GM03348 (cell line): ENCODE data around the gene DSCAM.
"Not testable (repeated sequence)": the region's sequence is repeated elsewhere in the genome, so short reads cannot be mapped to it uniquely, and the experiment has no call there.

ENCODE experiments used
- DNase-seq: peaks from one replicate; pipeline ENCODE4 v3.0.0; 2012; ENCODE audit warnings: low spot score

Gene DSCAM

DNA sequence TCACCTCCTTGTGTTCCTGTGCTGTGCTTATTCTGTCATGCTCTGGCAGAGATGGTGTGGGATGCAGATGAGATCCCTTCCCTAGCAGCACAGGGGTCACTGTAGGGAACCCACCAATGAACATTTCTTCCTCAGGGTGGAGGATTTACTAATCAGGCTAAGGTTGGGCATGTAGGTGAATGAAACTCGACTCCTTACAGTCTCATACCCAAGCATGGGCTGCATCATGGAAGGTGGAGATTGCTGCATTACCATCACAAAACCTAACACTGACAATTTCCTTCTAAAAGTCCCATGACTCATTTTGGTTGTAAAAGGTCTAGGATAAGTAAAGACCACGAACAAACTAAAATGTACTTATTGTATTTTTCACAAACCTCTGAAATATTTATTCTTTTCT, 399.9 kb downstream of the DSCAM start:
- no peak for DNase-seq

DNA sequence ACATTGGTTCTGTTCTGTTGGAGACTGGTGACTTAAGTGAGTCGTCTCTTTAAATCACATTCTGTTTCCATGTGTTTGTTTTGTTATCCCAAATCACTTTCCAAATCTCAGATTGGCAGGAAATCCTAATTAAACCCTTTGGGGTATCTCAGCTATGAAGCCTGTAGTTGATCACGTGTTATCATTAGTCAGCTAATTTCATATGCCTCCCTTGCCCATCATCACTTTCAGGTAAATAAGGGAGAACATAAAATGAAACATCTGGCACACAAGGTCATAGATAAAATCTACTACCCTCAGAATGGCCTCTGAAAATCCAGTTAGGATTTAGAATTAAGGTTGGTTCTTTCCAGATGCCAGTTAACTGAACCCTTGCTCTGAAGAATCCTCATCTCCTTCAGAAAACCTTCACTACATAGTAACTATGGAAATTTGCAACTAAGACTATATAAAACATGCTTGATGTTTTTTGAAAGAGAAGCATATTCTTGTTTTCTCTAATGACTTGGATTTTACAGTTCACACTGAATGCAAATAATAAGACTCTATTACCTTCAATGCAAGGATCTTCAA, 401.5 kb downstream of the DSCAM start:
- DNase-seq: no peak

DNA sequence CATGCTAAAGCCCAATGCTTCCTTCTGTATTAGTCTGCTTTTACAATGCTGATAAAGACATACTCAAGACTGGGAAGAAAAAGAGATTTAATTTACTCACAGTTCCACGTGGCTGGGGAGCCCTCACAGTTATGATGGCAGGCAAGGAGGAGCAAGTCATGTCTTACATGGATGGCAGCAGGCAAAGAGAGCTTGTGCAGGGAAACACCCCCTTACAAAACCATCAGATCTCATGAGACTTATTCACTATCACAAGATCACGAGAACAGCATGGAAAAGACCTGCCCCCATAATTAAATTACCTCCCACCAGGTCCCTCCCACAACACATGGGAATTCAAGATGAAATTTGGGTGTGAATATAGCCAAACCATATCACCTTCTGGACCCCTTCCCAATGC, 407.4 kb downstream of the DSCAM start:
- DNase-seq: not testable (repeated sequence)

DNA sequence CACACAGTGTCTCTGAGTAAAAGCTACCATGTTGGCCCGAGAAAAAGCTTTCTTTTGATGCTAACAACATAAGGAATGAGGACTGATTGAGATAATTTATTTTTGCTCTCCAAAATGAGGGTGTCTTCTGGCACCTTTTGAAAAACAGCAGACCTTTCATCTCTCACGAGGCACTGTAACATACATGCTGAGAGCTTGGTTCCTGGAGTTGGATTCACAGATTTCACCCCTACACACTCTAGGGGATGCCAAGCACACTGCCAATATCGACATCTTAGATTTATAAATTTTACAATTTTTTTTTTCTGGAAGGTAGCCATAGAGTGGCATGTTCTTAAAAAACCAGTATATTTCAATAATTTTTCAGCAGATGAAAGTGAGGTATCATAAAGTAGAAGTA, 408.3 kb downstream of the DSCAM start:
- no peak for DNase-seq

DNA sequence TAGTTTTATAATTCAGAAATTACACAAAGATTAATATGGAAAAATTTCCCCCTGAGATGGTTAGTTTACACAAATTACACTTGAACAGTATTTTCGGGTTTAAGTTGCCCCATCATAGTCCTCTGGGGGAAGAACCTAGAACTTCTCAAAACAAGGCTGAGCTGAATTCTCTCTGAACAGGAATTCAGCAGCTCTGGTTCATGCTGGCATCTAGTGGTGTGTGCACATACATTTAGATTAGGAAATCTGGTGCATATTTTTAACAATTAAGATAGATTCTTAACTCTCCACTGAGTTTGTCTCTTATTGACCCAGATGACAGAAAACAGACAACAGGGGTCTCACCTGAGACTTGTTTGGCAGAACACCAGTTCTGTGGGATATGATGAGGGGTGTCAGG, 410.7 kb downstream of the DSCAM start:
- DNase-seq: no peak

DNA sequence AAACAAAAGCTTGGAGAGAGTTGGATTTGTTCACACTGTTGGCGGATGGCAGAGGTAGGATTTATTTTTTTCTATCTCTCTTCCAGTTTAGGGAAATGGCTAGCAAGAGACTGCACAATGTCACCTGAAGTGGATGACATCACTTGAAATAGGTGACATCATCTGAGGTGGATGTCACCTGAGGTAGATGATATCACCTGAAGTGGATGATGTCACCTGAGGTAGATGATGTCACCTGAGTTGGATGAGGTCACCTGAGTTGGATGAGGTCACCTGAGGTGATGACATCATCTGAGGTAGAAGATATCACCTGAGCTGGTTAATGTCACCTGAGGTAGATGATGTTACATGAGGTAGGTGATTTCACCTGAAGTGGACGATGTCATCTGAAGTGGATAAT, 413.4 kb downstream of the DSCAM start:
- DNase-seq: no peak

DNA sequence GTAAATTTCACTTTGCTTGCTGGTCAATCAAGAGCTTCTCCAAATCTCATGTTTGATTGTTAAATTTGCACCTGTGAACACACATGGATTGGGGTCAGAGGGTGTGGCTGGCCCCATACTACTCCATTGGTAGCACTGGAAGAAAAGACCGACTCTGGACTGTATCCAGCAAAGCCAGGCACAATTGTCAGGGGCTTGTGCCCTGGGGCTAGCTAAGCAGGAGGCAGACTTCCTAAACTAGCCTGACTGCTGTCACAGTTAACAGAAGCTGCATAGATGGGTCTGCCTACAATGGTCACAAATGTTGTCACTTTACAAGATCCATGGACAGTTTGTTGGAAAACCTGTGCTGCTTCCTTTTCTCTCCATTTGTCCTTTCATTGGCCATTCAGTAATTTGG, 421.0 kb downstream of the DSCAM start:
- DNase-seq: no peak

DNA sequence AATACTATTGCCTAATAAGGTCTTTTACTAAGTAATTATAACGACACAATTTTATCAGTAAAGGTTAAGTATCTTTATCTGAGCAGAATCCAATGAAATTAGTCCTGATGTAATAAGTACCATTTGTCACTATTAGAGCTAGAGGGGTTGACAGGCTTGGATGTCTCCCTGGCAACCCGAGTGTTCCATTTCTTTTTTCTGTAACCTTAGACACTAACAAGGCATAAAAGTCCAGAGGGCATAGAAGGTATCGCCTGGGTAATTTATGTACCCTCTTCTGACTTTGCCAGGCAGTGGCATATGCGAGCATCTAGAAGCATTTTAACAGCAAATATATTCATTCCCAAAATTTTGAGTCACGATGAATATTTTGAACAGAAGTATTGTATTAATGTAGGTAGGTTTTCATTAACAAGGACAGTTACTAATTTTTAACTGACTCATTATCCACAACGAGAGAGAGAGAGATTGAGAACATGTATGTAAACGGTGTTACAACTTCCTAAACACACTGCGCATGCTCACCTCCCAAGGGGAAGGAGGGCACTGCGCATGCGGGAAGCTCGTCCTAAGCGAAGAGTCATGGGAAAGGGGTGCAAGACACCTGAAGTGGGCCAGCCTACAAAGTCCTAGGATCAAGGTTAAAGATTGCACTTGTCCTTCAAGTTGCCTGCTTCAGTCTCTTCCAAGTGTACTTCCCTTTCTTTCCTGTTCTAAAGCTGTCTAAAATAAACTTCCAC, 423.9 kb downstream of the DSCAM start:
- no peak for DNase-seq

DNA sequence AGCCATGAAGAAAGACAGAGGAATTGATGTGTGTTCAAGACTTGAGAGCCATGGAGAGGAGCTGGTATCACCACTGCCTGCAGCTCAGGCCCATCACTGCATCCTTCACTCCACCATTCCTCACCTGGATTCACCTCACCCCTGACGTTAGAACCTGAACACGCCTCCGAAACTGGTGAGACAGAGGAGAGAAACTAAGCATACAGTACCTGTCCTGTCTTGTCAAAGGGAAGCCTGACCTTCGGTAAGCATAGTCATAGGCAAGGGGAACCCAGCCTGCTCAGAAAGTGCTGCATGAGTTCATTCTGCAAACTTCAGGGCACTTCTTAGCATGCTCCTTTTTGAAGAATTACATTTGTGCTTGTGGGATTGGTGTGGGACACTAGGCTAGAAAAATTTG, 425.8 kb downstream of the DSCAM start:
- no peak for DNase-seq

DNA sequence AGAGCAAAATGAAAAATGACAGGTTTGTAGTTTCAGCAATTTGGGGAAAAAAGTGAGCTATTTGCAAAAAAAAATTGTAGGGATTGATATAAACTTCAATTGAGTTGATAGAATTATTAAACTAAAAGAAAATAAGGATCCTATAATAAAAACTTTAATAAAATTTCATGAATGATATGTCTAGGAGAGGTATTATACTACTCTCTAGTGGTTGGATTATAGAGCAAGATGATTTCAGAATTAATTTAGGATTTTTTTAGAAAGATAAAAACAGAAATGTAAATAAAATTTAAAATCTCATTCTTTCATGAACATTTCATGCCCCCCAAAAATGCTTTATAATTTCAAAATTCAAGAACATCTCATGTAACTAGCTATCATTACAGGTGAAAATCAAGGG, 430.4 kb downstream of the DSCAM start:
- DNase-seq: no peak

DNA sequence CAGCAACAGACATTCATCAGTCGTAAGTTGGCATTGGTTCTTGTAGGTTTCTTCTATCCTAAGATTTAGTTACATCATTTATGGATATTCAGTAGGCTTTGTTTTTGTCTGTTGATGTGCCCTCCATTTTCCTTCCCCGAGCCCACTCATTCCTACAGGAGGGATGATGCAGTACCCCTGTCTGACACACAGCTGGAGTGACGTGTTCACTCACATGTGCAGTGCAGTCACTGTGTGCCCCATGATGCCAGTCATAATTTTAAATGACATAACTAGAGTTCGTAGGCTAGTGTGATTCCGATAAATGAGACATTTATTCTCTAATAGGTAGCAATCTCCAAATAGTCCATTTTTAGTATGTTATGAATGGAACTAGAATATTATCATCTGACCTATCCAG, 438.4 kb downstream of the DSCAM start:
- no peak for DNase-seq

DNA sequence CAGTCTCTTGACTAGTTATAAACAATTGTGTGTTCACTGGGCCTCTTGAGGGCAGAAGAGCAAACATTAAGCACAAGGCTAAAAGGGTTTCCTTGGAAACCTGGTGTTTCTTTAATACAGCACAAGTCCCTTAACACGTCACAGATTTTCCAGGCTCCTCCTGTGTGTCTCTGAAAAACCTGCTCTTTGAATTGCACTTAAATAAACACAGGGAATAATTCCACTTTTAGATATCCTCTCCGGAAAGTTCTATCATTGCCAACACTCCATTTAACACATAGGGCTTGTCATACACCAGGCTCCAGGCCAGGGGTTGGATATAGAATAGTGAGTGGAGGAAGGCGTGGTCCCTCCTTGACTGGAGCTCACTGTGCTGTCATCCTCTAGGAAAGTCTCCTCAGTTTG, 442.6 kb downstream of the DSCAM start:
- no peak for DNase-seq

DNA sequence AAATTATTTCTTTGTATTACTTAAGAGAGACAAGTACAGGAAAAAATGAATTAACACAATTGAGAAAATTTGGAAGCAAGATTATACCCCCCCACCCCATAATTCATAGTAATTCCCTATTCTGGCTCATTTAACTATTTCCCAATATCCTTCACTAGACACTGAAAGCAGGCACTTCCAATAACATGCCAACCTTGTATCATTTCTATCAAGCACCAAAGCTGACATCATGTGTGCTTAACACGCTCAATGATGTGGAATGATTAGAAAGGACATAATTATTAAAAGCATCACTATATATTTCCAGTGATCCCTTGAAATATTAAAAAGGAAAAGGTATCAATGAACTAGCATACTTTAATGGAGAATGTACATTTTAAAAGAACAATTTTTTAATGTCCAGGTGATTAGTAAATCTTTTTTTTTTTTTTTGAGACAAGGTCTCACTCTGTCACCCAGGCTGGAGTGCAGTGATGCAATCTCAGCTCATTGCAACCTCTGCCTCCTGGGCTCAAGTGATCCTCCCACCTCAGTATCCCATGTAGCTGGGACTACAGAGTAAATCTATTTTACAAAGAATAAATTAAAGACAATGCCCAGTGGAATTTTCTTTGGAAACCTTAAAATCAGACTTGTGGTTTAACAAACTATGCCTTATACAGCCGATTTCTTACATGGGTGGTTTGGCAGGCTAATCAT, 443.9 kb downstream of the DSCAM start:
- DNase-seq: no peak

DNA sequence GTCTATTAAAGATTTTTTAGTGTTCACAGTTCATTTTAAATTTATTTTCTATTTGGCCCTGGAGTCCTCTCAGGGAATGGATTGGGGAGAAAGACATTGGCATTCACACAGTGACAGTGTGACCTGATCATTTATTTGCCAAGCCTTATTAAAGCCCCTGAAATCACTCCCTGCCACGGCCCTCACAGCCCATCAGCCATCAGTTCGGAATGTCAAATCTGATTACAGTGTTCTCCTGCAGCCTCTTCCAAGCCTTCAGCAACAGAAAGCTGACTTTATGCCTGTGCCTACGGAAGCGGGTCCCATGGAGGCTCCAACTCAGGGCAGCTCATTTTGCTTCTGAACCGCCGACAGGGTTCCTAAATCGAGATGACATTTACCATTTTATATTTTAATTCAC, 451.2 kb downstream of the DSCAM start:
- DNase-seq: no peak

DNA sequence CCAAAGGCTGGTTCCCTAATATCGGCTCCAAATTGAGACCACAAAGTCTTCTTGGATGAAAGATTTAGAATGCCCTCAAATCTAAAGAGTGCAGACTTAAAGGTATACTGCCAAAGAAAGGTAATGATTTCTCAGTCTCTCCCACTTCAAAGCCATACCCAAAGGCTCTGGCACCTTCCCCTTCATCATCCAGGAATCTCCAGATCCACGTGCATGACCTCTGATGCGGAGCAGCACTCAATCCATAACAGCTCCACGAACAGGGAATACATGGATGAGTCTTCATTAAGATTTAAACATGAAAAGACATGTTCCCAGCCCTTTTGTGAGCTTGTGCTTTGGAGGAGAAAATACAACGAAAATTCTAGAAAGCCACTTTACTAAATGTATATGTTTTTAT, 453.9 kb downstream of the DSCAM start:
- DNase-seq: no peak

DNA sequence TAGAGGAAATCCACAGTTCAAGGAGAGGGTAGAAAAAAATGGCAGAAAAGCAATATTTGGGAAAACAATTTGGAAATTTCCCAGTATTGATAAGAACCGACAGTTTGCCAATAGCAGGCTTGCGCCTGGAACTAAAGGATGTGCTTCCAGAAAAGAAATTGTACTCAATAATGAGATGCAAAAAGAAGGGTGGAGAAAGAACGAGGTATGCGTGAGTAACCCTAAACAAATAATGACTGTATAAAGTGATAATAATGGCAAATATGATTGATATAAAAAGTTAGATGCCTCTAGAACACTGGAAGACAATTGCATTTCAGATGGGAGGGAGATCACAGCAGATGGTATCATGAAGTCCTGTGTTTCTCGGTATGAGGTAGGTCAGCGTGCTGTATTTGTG, 458.9 kb downstream of the DSCAM start:
- DNase-seq: no peak

DNA sequence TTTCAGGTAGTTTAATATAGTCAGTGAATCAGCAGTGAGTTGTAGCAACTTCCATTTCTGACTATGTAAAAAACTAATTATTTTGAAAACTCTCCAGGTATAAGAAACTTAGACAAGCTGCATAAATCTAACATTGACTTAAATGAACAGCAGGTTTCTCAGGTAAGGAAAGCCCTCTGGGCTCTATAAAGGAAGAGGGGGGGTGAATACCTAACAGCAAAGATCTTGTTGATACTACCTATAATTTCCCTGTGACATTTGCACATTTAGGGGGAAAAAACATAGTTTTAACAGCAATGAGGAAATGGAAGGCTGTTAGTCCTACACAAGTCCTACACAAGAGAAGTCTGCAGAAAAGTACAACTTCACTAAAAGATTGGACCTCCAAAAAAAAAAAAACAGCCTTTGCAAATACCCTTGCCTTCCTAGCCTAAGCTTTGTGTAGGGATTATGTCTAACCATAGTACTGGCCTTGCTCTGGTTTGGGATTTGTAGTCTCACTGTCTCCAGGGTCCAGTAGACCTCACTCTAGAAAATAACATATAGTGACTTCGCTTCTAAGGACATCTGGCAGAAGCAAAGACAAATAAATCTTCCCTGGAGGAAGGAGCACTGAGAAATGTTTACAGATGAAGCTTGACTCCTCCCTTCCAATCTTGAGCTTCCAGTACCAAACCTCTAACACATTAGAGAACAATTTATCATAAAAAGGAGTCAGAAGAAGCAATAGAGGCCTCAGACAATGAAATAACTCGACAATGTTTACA, 459.8 kb downstream of the DSCAM start:
- no peak for DNase-seq

DNA sequence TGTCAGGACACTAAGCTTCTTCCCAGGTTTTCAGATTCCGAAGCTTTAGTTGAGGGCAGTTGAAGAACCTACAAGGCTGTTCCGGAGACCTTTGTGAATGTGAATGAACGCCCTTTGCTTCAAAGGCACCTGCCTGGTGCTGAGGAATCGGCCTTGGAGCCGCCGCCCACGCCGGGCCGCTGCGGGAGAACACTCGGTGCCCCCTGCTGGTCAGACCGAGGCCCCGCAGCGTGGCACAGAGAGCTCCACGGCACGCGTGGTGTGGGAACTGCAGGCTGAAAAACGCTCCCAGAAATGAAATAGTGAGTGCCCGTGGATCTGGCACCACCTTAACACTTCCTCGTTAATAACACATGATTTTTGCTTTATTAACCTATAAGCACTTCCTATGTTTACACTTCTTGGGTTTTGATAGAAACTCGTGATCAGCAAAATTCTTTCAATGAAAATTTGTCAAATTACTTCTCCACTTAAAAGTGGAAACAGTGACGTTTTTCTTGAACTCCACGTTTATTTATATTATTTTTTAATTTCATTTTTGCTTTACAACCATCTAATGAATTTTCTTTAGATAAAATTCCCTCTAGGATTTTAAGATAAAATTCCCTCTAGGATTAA, 460.6 kb downstream of the DSCAM start:
- no peak for DNase-seq

DNA sequence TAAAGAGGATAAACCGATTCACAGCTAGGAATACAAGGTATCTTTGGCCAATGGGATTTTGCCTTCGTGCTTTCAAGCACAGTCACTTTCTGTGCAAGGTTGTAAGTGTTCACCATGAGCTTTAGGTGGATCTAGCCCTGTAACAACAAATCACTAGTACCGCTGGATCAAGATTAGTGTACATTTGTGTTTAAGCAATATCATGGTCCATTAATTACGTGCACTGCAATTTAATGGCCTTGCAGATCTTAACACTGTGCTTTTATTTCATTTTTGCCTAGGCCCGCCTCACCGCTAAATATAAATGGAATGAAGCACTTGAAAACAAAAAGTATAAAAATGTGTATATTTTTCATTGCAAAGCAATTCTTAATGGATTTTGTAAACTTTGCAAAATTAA, 461.1 kb downstream of the DSCAM start:
- no peak for DNase-seq

DNA sequence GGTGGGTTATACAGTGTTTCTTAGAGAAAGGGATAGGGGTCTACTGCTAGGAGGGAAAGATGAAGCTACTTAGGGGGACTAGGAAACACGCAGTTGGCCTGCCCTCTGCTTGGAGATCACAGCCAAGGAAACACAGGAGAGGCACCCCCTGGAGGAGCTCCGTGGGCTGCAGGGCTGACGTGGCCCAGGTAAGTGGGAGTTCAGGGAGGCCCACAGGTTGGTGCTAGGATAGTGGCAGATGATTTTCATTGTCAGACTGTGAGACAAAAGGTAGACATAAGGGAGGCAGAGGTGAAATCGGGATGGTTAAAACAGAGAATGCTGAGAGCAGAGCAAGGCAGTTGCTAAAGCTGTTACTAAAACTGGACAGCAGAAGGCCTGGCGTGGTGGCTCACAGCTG, 463.0 kb downstream of the DSCAM start:
- no peak for DNase-seq

DNA sequence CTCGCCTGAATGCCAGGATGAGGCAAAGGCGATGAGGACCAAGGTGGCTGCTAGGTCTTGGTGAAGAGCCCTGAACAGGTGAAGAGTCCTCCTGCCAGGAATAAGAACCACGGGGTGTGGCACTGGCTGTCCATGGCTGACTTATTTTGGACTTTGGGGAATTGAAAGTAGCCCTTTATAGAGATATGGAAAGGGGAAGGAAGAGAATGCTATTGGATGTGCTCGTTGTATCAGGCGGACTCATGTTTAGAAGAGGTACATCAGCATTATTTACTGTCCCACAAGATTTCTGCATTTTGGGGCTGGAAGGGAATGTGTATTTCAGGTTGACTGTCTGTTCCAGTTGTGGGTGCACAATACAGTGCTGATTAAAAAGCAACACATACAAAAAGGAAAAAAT, 465.8 kb downstream of the DSCAM start:
- DNase-seq: no peak
